T-helper 2 cell treated with Interferon-gamma antibody and Interleukin-4, amounts not matched to agents 100 ng/mL and 5 ng/mL, for 36 hours (primary cell): ENCODE measurements around the gene SNCB. TPM values are rescaled to one million over a fixed set of nuclear protein-coding genes. Genes with fewer than 3 reads are reported as not detected.

ENCODE experiments used
- intact Hi-C: fragments of 100-400 bp; cut with micrococcal nuclease; formaldehyde crosslinking; loops from one replicate; pipeline ENCODE4 v1.15.1; 2023
- total RNA-seq: library from RNA; stranded (reverse); gene quantifications from 2 replicates; pipeline ENCODE4 v1.2.3, GENCODE V29; 2022

The SNCB gene
- total RNA-seq, 1 donor from 2014 or later: not detected

GRCh38 chr5:176661676-176662075 lies 31.3 kb upstream of the SNCB start:
- intact Hi-C loops: loop anchor here (2.0 to 10.0 kb wide), 2 partner anchors 153 to 451 kb away; partner anchors contain the start of gene UNC5A

GRCh38 chr5:176660860-176661641 lies 30.7 kb upstream of the SNCB start:
- intact Hi-C loops: loop anchor here (2.0 to 10.0 kb wide), 2 partner anchors 154 to 452 kb away; partner anchors contain the start of gene UNC5A

- intact Hi-C loops: loop anchor here (2.0 to 10.0 kb wide), 2 partner anchors 154 to 452 kb away; partner anchors contain the start of gene UNC5A
Measured at GRCh38 chr5:176660530-176660859, 30.2 kb upstream of the SNCB start.

GRCh38 chr5:176659860-176660461 lies 29.6 kb upstream of the SNCB start:
- intact Hi-C loops: loop anchor here (2.0 to 10.0 kb wide), 3 partner anchors 155 to 453 kb away; partner anchors contain the start of gene UNC5A

GRCh38 chr5:176659512-176659839 lies 29.1 kb upstream of the SNCB start:
- intact Hi-C loops: loop anchor here (2.0 kb wide), 1 partner anchor 299 kb away; no protein-coding TSS in a partner anchor

GRCh38 chr5:176658817-176659511 lies 28.6 kb upstream of the SNCB start:
- intact Hi-C loops: loop anchor here (1.0 to 2.0 kb wide), 2 partner anchors 12 to 300 kb away; partner anchors contain the start of gene TSPAN17

- intact Hi-C loops: loop anchor here (1.0 to 2.0 kb wide), 2 partner anchors 11 to 301 kb away; partner anchors contain the start of gene TSPAN17
Measured at GRCh38 chr5:176658007-176658599, 27.8 kb upstream of the SNCB start.

- intact Hi-C loops: no loop called here
Measured at GRCh38 chr5:176656467-176656990, 26.2 kb upstream of the SNCB start.

- intact Hi-C loops: no loop called here
Measured at GRCh38 chr5:176654856-176655255, 24.5 kb upstream of the SNCB start.

- intact Hi-C loops: no loop called here
Measured at GRCh38 chr5:176653401-176654385, 23.4 kb upstream of the SNCB start.

GRCh38 chr5:176652136-176652535 lies 21.8 kb upstream of the SNCB start:
- intact Hi-C loops: no loop called here

GRCh38 chr5:176651472-176651980 lies 21.2 kb upstream of the SNCB start:
- intact Hi-C loops: no loop called here

- intact Hi-C loops: no loop called here
Measured at GRCh38 chr5:176650354-176650884, 20.1 kb upstream of the SNCB start.

GRCh38 chr5:176648474-176649194 lies 18.3 kb upstream of the SNCB start:
- intact Hi-C loops: no loop called here

- intact Hi-C loops: loop anchor here (1.0 to 2.0 kb wide), 9 partner anchors 10 to 665 kb away; partner anchors contain the start of genes CLTB, EIF4E1B, FAF2 and FGFR4
Measured at GRCh38 chr5:176647843-176648473, 17.6 kb upstream of the SNCB start.

GRCh38 chr5:176647030-176647842 lies 16.9 kb upstream of the SNCB start, which contains the start of gene TSPAN17:
Gene TSPAN17 (plus strand): TSS chr5:176647484. CDS start chr5:176647616, 132 bp downstream.
- intact Hi-C loops: loop anchor here (1.0 to 2.0 kb wide), 9 partner anchors 11 to 666 kb away; partner anchors contain the start of genes CLTB, EIF4E1B, FAF2 and FGFR4

GRCh38 chr5:176646707-176647029 lies 16.3 kb upstream of the SNCB start:
- intact Hi-C loops: loop anchor here (1.0 to 2.0 kb wide), 9 partner anchors 12 to 666 kb away; partner anchors contain the start of genes CLTB, EIF4E1B, FAF2 and FGFR4
